GM19035 (cell line): ENCODE measurements around the gene TANK.
A peak's percentile ranks its signal among the peaks of the same experiment; 100 is the strongest.
"Not testable (repeated sequence)": the region's sequence is repeated elsewhere in the genome, so short reads cannot be mapped to it uniquely, and the experiment has no call there.

ENCODE experiments used
- ATAC-seq: cut with Tn5 transposase; IDR thresholded peaks from one replicate; pipeline ENCODE4 v1.9.1; 2021; ENCODE audit not compliant: unreplicated experiment

The TANK gene

DNA sequence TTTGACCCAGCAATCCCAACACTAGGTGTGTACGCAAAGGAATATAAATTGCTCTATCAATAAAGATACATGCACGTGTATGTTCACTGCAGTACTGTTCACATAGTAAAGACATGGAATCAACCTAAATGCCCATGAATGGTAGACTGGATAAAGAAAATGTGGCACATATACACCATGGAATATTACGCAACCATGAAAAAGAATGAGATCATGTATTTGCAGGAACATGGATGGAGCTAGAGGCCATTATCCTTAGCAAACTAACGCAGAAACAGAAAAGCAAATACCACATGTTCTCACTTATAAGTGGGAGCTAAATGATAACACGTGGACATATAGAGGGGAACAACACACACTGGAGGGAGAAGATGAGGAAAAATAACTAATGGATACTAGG is 27.8 kb upstream of the TANK start:
- not testable (repeated sequence) for ATAC-seq

GRCh38 chr2:161133366-161133765 is 26.9 kb upstream of the TANK start:
- ATAC-seq = no peak

GRCh38 chr2:161134547-161135518 is 25.4 kb upstream of the TANK start:
- ATAC-seq = no peak

DNA sequence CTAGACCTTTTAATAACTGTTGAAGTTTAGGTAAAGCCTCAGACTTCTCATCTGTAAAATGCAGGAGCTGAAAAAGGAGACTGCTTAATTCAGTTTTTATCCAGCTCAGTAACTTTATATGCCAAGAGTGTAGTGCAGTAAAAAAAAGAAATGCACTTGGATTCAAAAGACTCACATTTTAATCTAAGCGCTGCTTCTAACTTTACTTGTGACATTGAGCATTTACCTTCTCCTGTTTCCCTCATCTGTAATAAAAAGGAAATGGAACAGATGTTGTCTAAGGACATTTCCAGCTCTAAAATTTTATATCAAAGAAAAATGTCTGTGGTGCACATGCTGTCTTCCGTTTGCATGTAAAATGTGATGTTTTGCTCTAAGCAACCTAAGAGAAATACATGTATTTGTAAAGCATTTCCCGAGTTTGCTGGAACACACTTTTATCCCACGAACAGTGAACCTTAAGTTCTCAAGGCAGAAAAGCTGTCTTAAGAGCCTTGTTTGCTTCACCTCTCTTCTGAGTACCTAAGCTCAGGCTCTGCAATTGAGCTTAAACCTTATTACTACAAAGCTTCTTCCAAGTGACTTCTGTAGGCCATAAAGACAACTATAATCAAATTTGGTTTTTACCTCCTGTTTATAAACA is 24.2 kb upstream of the TANK start:
- no peak for ATAC-seq

GRCh38 chr2:161136696-161137324 is 23.4 kb upstream of the TANK start:
- peak; percentile 79 for ATAC-seq

DNA sequence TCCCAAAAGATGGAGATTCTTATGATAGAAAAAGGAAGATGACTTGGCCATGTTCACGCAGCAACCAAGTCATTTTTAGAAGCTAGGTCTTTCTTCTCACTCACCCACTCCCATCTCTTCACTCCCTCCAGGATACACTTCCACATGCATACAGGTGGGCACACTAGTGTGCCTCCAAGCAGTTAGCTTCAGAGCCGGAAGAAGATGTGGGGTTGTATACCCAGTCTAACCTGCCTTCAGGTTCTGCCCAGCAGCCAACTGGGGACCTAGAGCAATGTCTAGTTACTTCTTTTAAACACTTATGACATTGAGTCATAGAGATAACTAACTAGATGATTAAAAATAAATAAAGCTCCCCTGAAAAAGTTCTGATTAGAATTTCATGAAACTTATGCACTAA is 21.8 kb upstream of the TANK start:
- ATAC-seq = no peak

DNA sequence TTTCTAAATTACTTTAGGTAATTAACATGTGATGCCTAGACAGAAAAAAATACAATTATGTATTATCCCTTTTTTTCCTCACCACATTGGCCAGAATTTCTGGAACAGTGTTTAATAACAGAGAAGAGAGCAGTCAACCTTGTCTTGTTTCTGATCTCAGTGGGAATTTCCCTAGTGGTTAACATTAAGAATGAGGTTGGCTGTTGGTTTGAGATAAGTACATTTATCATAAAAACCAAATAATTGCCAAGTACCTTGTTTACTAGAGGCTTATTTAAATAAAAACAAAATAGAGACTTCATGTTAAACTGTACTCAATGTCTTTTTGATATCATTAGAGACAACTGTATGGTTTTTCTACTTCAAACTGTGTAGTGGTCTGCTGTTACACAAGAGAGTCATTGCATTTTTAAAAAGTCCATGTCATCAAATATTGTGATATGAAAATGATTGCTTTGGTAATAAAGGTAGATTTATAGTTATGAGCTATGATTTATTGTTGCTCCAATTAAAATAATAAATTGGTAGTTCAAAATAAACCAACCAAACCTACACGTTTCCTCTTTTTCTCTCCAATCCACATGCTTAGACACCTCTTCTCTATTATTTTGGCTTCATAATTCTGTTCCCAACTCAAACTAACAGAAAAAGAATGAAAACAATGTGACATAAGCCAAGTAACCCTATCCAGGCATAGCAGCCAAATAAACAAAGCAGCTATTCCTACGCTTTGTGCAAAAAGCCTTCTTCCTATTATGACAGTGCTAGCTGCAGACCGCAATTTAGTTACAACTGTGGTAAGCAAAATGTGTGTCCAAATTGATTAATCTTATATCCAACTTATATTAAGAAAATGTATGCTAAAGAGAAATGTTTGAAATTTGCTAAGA is 20.9 kb upstream of the TANK start:
- ATAC-seq = peak; percentile 28

GRCh38 chr2:161141033-161141432 is 19.2 kb upstream of the TANK start:
- peak; percentile 43 for ATAC-seq

DNA sequence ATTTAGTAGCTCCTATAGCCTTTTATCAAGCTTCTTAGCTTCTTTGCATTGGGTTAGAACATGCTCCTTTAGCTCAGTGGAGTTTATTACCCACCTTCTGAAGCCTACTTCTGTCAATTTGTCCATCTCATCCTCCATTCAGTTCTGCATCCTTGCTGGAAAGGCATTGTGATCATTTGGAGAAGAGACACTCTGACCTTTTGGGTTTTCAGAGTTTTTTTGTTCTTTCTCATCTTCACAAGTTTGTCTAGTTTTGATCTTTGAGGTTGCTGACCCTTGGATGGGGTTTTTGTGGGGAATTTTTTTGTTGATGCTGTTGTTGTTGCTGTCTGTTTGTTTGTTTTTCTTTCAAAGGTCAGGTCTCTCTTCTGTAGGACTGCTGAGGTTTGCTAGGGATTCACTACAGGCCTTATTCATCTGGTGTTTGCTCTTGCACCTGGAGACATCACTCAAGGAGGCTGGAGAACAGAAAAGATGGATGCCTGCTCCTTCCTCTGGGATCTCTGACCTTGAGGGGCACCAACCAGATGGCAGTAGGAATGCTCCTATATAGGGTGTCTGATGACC is 13.9 kb upstream of the TANK start:
- peak; percentile 46 for ATAC-seq

GRCh38 chr2:161146996-161147395 is 13.2 kb upstream of the TANK start:
- ATAC-seq = no peak

DNA sequence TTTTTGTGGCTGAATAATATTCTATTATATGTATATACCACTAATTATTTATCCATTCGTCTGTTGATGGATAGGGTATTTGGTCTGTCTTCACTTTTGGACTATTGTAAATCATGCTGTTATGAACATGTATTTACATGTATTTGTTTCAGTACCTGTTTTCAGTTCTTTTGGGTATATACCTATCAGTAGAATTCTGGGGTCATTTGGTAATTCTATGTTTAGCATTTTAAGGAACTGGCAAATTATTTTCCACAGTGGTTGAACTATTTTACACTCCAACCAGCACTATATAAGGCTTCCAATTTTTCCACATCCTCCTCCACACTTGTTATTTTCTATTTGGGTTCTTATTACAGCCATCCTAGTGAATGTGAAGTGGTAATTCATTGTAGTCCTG is 12.4 kb upstream of the TANK start:
- ATAC-seq = peak; percentile 60

DNA sequence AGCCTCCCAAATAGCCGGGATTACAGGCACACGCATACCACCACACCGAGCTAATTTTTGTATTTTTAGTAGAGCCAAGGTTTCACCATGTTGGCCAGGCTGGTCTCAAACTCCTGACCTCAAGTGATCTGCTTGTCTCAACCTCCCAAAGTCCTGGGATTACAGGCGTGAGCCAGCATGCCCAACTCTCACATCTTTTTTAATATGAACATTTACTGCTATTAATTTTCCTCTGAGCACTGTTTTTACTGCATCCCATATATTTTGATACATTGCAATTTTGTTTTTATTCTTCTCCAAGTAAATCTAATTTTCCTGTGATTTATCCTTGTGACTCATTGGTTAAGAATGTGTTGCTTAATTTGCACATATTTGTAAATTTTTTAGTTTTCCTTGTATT is 9.5 kb upstream of the TANK start:
- no peak for ATAC-seq

- ATAC-seq = no peak
Observed at GRCh38 chr2:161152302-161152701, 7.9 kb upstream of the TANK start.

- no peak for ATAC-seq
Observed at GRCh38 chr2:161158882-161159281, 1.3 kb upstream of the TANK start.

GRCh38 chr2:161159456-161160225 is 587 bp upstream of the TANK start:
- ATAC-seq = peak; percentile 12

DNA sequence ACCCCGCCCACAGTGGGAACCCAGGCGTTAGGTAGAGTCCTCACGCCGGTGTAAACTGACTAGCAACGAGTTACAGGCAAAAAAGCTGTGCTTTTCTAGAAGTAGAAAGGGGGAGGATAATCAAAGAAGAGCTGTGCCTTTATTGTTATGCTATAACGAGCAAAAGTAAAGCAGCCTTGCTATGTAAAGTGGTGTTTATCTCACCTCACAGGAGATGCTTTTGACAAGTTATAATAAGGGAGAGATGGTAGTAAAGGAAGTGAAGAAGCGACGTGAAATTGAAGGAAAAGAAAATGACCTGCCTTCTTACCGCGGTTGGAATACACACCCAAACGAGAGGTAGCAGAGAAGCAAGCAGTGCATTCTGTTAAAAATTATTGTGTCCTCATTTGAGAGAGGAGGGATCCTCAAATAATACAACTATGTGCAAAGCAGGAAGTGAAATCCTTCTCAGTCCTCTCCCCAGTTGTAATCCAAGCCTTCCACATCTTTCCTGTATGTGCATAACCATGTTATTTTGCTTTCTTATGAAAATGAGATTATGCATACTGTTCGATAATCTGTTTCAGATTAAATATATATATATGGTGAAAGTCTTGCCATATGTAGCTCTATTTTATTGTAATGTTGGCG is 962 bp downstream of the TANK start:
- ATAC-seq = peak; percentile 2

DNA sequence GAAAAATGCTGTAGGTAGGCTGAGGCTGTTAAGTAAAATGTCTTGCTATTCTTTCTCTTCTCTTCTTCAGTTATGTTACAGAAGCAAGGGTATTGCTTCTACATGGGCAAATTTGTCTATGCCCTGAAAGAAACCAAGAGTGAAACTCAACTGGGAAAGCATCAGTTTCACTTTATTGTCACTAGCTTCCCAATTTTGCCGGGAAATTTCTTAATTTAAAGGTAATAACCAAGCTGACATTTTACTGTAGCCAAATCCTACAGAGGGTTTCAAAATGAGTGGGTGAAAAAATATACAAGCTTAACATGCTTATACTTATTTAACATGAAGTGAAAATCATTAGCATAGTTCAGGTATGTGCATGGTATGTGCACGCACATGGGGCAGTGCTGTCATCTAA is 3.2 kb downstream of the TANK start:
- ATAC-seq = no peak

GRCh38 chr2:161164161-161164560 is 3.9 kb downstream of the TANK start:
- no peak for ATAC-seq

DNA sequence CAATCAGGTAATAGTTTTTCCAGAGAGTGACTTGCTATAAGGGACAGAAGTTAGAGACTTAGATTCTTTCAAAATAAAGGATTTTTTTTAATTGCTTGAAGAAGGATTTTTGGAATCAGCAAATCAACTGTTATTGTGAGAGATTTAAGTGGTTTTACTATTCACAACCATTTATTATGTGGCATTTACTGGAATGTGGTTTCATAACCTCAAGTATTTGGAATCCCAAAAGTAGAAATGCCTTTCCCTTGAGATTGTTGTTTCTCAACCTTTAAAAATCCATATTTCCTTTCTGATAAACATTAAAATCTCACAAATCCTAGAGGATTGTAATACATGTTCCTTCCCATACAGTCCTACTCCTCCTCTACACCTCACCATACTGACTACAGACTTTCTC is 5.0 kb downstream of the TANK start:
- no peak for ATAC-seq
